Measurements from ENCODE around the gene GVQW3.
A peak's percentile ranks its signal among the peaks of the same experiment; 100 is the strongest.

The GVQW3 gene

GRCh38 chr11:76445121-76446084, 64.3 kb downstream of the GVQW3 start:
- DNase-seq (ENCODE audit: low read depth), result peak; percentile 83

GRCh38 chr11:76448506-76448905, 67.4 kb downstream of the GVQW3 start:
- DNase-seq (ENCODE audit: low read depth), result no peak

- DNase-seq (ENCODE audit: low read depth), result no peak
These were observed 72.1 kb downstream of the GVQW3 start for GRCh38 chr11:76453248-76453647.

GRCh38 chr11:76455331-76455730, 74.2 kb downstream of the GVQW3 start:
- no peak for DNase-seq (ENCODE audit: low read depth)

- DNase-seq (ENCODE audit: low read depth), result no peak
These were observed 74.8 kb downstream of the GVQW3 start for GRCh38 chr11:76455931-76456330.

- DNase-seq (ENCODE audit: low read depth), result no peak
These were observed 75.4 kb downstream of the GVQW3 start for GRCh38 chr11:76456571-76456970.

Measured in non-pigmented ciliary epithelial cell (primary cell).